Measurements from ENCODE around the gene FABP1. TPM values are rescaled to one million over a fixed set of nuclear protein-coding genes. Genes with fewer than 3 reads are reported as not detected.

The FABP1 gene
- total RNA-seq, 2 experiments from 2014 or later = not detected

DNA sequence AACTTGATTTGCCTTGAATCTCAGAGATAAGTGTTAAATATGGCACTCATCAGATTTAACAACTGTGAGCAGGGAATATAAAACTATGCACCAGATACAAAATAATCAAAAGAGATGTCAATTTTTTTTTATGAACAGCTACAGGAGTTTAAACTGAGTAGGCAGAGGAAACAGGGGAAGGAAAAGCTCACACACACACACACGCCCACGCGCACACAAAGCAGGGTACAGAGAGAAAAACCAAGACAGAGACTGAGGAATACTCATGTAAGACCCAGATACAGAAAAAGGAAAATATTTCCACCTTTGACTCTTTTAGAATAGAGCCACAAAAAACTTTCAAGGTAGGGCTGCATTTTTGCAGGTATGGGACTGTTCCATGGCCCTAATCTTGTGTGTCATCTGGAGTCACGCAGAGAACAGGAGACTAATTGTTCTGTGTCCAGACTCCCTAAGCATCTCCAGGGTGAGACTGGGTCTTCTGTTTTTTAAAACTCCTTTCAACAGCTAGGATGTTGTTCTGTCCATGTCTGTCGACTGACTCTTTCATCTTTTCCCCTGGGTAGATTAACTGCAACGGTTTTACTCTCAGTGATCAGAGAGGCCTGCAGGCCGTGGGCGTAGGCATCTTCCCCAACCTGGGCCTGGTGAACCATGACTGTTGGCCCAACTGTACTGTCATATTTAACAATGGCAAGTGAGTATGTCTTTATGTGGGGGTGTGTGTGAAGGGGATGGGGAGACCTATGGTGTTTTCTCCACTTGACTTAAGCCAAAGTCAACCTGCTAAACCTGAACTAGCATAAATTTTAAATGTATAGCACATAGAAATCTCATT is 37.2 kb downstream of the FABP1 start:
- Mint-ChIP-seq H3K36me3 (no peaks in the 10 kb centered on the region), H3K27me3 (no peaks in the 10 kb centered on the region), H3K9me3 (no peaks in the 10 kb centered on the region), H3K27ac (no peak overlapping the region), H3K4me1 (peaks cover 6% of the 10 kb centered on the region), H3K4me3 (no peak overlapping the region)
- POLR2A ChIA-PET = no interaction called here
- ATAC-seq (ENCODE audit: low read depth) (no peak), DNase-seq (no peak)

DNA sequence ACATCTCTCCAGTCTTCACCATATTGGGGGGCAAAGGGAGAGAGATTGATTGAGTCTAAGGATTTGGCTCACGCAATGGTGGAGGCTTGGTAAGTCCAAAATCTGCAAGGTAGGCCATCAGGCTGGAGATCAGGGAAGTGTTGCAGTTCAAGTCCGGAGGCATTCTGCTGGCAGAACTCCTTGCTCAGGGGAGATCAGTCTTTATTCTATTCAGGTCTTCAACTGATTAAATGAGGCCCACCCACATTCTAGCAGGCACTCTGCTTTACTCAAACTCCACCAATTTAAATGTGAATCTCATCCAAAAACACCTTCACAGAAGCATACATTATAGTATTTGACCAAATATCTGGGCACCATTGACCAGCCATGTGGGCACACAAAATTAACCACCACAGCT is 38.9 kb downstream of the FABP1 start:
- Mint-ChIP-seq H3K27ac (no peak overlapping the region), H3K4me1 (peaks cover 6% of the 10 kb centered on the region), H3K27me3 (no peaks in the 10 kb centered on the region), H3K4me3 (no peak overlapping the region), H3K9me3 (no peaks in the 10 kb centered on the region), H3K36me3 (no peaks in the 10 kb centered on the region)
- DNase-seq = no peak
- POLR2A ChIA-PET = no interaction called here
- ATAC-seq (ENCODE audit: low read depth) = no peak

GRCh38 chr2:88087763-88088162 is 40.1 kb downstream of the FABP1 start:
- POLR2A ChIA-PET = no interaction called here
- Mint-ChIP-seq H3K36me3 (no peaks in the 10 kb centered on the region), H3K4me3 (no peak overlapping the region), H3K27me3 (no peaks in the 10 kb centered on the region), H3K9me3 (no peaks in the 10 kb centered on the region), H3K4me1 (peaks cover 6% of the 10 kb centered on the region), H3K27ac (no peak overlapping the region)
- DNase-seq = no peak
- ATAC-seq (ENCODE audit: low read depth) = no peak

GRCh38 chr2:88087073-88087472 is 40.8 kb downstream of the FABP1 start:
- DNase-seq (no peak), ATAC-seq (ENCODE audit: low read depth) (no peak)
- Mint-ChIP-seq H3K4me3 (no peak overlapping the region), H3K9me3 (no peaks in the 10 kb centered on the region), H3K27me3 (no peaks in the 10 kb centered on the region), H3K4me1 (peaks cover 6% of the 10 kb centered on the region), H3K36me3 (no peaks in the 10 kb centered on the region), H3K27ac (no peak overlapping the region)
- POLR2A ChIA-PET = no interaction called here

- POLR2A ChIA-PET = no interaction called here
Observed at GRCh38 chr2:88086401-88086800, 41.5 kb downstream of the FABP1 start.

DNA sequence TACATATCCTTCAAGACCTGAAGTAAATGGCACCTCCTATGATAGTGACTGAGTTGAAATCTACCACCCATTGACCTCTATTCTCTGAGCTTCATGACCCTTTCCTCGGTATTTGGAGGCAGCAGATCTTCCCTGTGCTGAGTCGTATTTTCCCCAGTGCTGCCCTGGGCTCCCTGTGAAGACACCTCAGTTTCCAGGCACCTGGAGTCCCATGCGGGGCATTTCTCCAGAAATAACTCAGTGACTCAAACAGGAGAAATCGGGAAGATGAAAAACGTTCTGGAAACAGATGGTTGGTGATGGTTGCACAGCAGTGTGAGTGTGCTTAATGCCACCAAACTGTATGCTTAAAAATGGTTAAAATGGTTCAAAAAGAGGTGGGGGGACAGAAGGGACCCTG is 42.3 kb downstream of the FABP1 start:
- ATAC-seq (ENCODE audit: low read depth) (no peak), DNase-seq (no peak)

More at GRCh38 chr2:88086401-88086800, 41.5 kb downstream of the FABP1 start:
- H3K27me3 Mint-ChIP-seq = no peaks in the 10 kb centered on the region
- H3K36me3 Mint-ChIP-seq = no peaks in the 10 kb centered on the region
- H3K4me1 Mint-ChIP-seq = peaks cover 6% of the 10 kb centered on the region
- no peak overlapping the region for H3K27ac Mint-ChIP-seq
- H3K4me3 Mint-ChIP-seq = no peak overlapping the region
- DNase-seq (no peak), ATAC-seq (ENCODE audit: low read depth) (no peak)
- no peaks in the 10 kb centered on the region for H3K9me3 Mint-ChIP-seq

DNA sequence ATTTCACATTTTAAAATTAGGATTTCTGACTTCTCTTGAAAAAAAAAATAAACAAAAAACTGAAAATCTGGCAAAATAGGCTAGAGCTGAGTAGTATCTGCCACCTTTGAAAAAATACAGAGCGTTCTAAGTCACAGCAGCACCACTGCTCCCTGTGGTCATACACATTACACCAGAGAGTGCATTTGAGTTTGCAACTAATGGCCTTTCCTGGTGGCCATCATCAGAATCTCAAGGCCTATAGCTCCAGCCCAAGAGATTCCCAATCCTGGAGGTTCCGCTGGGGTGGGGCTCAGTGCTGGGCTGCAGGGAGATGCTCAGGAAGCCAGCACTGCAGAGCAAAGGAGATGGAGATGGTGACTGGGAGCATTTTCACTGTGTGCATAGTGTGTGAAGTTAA is 42.8 kb downstream of the FABP1 start:
- DNase-seq (no peak), ATAC-seq (ENCODE audit: low read depth) (no peak)
- Mint-ChIP-seq H3K36me3 (no peaks in the 10 kb centered on the region), H3K4me3 (no peak overlapping the region), H3K4me1 (no peaks in the 10 kb centered on the region), H3K9me3 (no peaks in the 10 kb centered on the region), H3K27me3 (no peaks in the 10 kb centered on the region), H3K27ac (no peak overlapping the region)
- POLR2A ChIA-PET = no interaction called here

More for the DNA sequence above, 42.3 kb downstream of the FABP1 start:
- Mint-ChIP-seq H3K9me3 (no peaks in the 10 kb centered on the region), H3K4me1 (peaks cover 2% of the 10 kb centered on the region), H3K36me3 (no peaks in the 10 kb centered on the region), H3K27me3 (no peaks in the 10 kb centered on the region), H3K4me3 (no peak overlapping the region), H3K27ac (no peak overlapping the region)
- POLR2A ChIA-PET = no interaction called here

DNA sequence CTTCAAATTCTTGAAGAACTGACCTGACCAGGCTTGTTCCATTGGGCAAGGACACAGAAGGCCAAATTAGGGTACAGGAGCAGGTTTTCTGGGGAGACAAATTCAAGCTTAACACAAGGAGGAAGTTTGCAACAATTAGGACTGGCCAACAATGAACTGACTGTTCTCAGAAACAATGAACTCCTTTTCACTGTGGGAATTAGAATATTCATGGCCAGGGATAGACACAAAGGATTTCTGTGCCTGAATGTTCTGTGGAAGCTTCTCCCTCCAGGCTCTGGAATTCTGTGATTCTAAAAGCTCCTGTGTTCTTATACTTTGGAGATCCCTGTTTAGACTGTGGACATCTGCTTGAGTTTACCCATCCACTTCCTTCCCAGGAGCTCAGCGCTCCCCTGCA is 45.1 kb downstream of the FABP1 start:
- POLR2A ChIA-PET = no interaction called here
- no peaks in the 10 kb centered on the region for H3K9me3 Mint-ChIP-seq
- no peak overlapping the region for H3K4me3 Mint-ChIP-seq
- peaks cover 2% of the 10 kb centered on the region for H3K27me3 Mint-ChIP-seq
- DNase-seq (no peak), ATAC-seq (ENCODE audit: low read depth) (no peak)
- no peaks in the 10 kb centered on the region for H3K36me3 Mint-ChIP-seq
- no peaks in the 10 kb centered on the region for H3K4me1 Mint-ChIP-seq
- no peak overlapping the region for H3K27ac Mint-ChIP-seq

GRCh38 chr2:88081924-88082608 is 45.8 kb downstream of the FABP1 start:
- Mint-ChIP-seq H3K9me3 (no peaks in the 10 kb centered on the region), H3K4me1 (no peaks in the 10 kb centered on the region), H3K4me3 (no peak overlapping the region), H3K36me3 (no peaks in the 10 kb centered on the region), H3K27me3 (peaks cover 2% of the 10 kb centered on the region), H3K27ac (no peak overlapping the region)
- no peak for ATAC-seq (ENCODE audit: low read depth)
- POLR2A ChIA-PET = no interaction called here
- no peak for DNase-seq

DNA sequence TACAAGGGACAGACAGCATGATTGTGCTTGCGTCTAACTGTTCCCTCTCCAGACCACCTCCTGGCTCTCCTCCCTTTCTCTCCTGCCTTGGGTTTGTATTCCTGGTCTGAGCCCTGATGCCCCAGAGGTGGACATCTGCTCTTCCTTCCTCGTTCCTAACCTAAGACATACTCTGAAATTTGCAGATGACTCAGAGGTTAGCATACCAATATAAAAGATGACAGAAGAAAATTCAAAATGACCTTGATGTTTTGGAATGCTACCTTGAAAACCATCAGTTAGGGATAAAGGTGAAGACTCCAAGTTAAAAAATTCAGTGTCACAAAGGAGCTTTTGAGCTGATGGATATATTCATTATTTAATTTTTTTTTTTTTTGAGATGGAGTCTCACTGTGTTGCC is 47.3 kb downstream of the FABP1 start:
- POLR2A ChIA-PET = no interaction called here
- ATAC-seq (ENCODE audit: low read depth) = no peak
- H3K4me1 Mint-ChIP-seq = no peaks in the 10 kb centered on the region

DNA sequence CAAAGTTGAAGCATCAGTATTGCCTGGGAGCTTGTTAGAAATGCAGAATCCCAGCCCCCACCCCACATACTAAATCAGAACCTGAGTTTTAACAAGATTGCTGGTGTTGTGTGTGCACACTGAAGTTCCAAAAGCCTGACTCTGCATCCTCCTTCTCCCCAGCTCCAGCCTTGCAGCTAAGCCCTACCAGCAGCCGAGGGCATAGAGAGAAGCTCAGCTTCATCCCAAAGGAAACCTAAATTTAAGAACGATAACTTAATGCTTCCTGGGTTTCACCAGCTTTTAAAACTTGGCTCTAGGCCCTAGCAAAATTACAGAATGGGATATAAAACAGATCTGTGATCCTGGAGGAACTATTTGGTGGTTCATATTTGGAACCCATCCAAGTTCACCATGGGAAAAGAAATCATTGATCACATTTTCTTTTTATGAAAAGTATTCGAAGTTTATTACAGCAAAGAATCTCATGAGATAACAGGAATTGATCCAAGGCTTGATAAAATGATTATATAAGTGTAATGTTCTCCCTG is 49.2 kb downstream of the FABP1 start:
- ATAC-seq (ENCODE audit: low read depth) = no peak
- peaks cover 8% of the 10 kb centered on the region for H3K27me3 Mint-ChIP-seq
- no peaks in the 10 kb centered on the region for H3K9me3 Mint-ChIP-seq
- no peak for DNase-seq
- POLR2A ChIA-PET = no interaction called here
- no peak overlapping the region for H3K27ac Mint-ChIP-seq
- H3K36me3 Mint-ChIP-seq = no peaks in the 10 kb centered on the region
- H3K4me3 Mint-ChIP-seq = no peak overlapping the region
- no peaks in the 10 kb centered on the region for H3K4me1 Mint-ChIP-seq

More for the DNA sequence above, 47.3 kb downstream of the FABP1 start:
- Mint-ChIP-seq H3K36me3 (no peaks in the 10 kb centered on the region), H3K27ac (no peak overlapping the region), H3K9me3 (no peaks in the 10 kb centered on the region), H3K27me3 (peaks cover 2% of the 10 kb centered on the region), H3K4me3 (no peak overlapping the region)
- no peak for DNase-seq

DNA sequence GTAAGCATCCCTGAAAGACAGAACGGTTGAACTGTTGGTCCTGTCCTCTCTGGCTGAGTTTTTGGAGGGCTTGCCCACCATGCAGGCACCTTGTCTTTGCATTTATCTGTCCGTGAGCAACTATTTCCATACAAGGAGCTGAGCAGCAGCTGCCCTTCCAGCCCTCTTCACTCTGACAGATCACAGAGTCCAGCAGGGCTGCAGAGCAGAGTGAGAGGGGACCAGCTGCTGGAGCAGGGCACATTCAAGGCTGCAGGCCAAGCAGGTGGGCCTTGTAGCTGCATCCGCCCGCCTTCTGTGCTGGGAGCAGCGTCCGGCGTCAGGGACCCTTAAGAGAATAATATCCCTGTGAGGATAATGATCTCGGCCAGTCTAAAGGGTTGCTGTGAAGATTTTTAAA is 50.8 kb downstream of the FABP1 start:
- Mint-ChIP-seq H3K27ac (no peak overlapping the region), H3K27me3 (peaks cover 8% of the 10 kb centered on the region), H3K4me1 (no peaks in the 10 kb centered on the region), H3K9me3 (no peaks in the 10 kb centered on the region), H3K4me3 (no peak overlapping the region), H3K36me3 (no peaks in the 10 kb centered on the region)
- DNase-seq (no peak), ATAC-seq (ENCODE audit: low read depth) (no peak)
- POLR2A ChIA-PET = no interaction called here

GRCh38 chr2:88074854-88075292 is 53.0 kb downstream of the FABP1 start:
- H3K36me3 Mint-ChIP-seq = no peaks in the 10 kb centered on the region

DNA sequence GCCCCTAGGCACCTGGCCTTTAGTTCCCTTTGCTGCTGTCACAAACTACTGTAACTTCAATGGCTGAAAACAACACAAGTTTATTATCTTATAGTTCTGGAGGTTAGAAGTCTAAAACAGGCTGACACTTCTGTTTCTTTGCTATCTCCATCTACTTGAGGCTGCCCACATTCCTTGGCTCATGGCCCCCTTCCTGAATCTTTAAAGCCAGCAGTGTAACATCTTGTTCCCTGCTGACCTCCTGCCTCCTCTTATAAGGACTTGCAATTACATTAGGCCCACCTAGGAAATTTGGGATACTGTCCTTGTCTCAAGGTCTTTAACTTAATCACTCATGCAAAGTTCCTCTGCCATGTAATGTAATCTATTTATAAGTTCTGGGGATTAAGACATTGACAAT is 53.7 kb downstream of the FABP1 start:
- Mint-ChIP-seq H3K27ac (no peak overlapping the region), H3K9me3 (no peaks in the 10 kb centered on the region), H3K4me3 (no peak overlapping the region), H3K4me1 (no peaks in the 10 kb centered on the region), H3K36me3 (no peaks in the 10 kb centered on the region), H3K27me3 (peaks cover 9% of the 10 kb centered on the region)
- no peak for ATAC-seq (ENCODE audit: low read depth)
- no peak for DNase-seq
- POLR2A ChIA-PET = no interaction called here

More at GRCh38 chr2:88074854-88075292, 53.0 kb downstream of the FABP1 start:
- Mint-ChIP-seq H3K27ac (no peak overlapping the region), H3K27me3 (peaks cover 8% of the 10 kb centered on the region), H3K4me1 (no peaks in the 10 kb centered on the region), H3K9me3 (no peaks in the 10 kb centered on the region), H3K4me3 (no peak overlapping the region)
- DNase-seq (no peak), ATAC-seq (ENCODE audit: low read depth) (no peak)
- POLR2A ChIA-PET = no interaction called here

All from activated naive CD8-positive, alpha-beta T cell treated with anti-CD3 and anti-CD28 coated beads, Interleukin-2, amount 10 ng/mL, durations not matched to agents 7 days and 5 days (primary cell).